H9 (cell line): ENCODE data around the gene IL10RA. TPM values are rescaled to one million over a fixed set of nuclear protein-coding genes. Genes with fewer than 3 reads are reported as not detected.

Experiments
- DNase-seq: peaks from one replicate; pipeline ENCODE4 v3.0.0-alpha.2; 2017
- H2AFZ ChIP-seq: one replicate; pipeline ENCODE4 v1.6.1; 2013; ENCODE audit warnings: mild to moderate bottlenecking, low read length, control low read depth, moderate library complexity
- H2AK5ac ChIP-seq: 2 replicates; pipeline ENCODE4 v1.6.1; 2013; ENCODE audit warnings: low read length, control low read depth, mixed read lengths; ENCODE audit not compliant: insufficient read length
- H2BK120ac ChIP-seq: one replicate; pipeline ENCODE4 v1.6.1; 2013; ENCODE audit warnings: low read depth, mild to moderate bottlenecking, low read length, control low read depth, inconsistent platforms; ENCODE audit not compliant: poor library complexity, severe bottlenecking
- H2BK12ac ChIP-seq: 2 replicates; pipeline ENCODE4 v1.6.1; 2013; ENCODE audit warnings: low read length, control low read depth, mixed read lengths, low read depth; ENCODE audit not compliant: insufficient read length
- H2BK15ac ChIP-seq: 2 replicates; pipeline ENCODE4 v1.6.1; 2013; ENCODE audit warnings: low read depth, low read length, control low read depth
- H2BK20ac ChIP-seq: one replicate; pipeline ENCODE4 v1.6.1; 2013; ENCODE audit warnings: low read depth, mild to moderate bottlenecking, low read length, control low read depth, inconsistent platforms; ENCODE audit not compliant: poor library complexity, severe bottlenecking
- H2BK5ac ChIP-seq: 2 replicates; pipeline ENCODE4 v1.6.1; 2013; ENCODE audit warnings: low read length, control low read depth, mixed read lengths; ENCODE audit not compliant: insufficient read length
- H3K14ac ChIP-seq: 2 replicates; pipeline ENCODE4 v1.6.1; 2013; ENCODE audit warnings: low read length, control low read depth; ENCODE audit not compliant: insufficient read depth
- H3K18ac ChIP-seq: 2 replicates; pipeline ENCODE4 v1.6.1; 2013; ENCODE audit warnings: low read depth, mild to moderate bottlenecking, mixed read lengths, low read length, control low read depth; ENCODE audit not compliant: insufficient read length
- H3K23ac ChIP-seq: 2 replicates; pipeline ENCODE4 v1.6.1; 2013; ENCODE audit warnings: low read length, control low read depth, mixed read lengths, low read depth; ENCODE audit not compliant: insufficient read length
- H3K23me2 ChIP-seq: 2 replicates; pipeline ENCODE4 v1.6.1; 2013; ENCODE audit warnings: low read depth, mild to moderate bottlenecking, mixed read lengths, low read length, control low read depth; ENCODE audit not compliant: insufficient read length, poor library complexity, severe bottlenecking
- H3K27ac ChIP-seq: 2 replicates; pipeline ENCODE4 v1.5.1; 2013; ENCODE audit warnings: low read length, control low read depth, mixed read lengths, low read depth; ENCODE audit not compliant: insufficient read length
- H3K27me3 ChIP-seq: 2 replicates; pipeline ENCODE4 v1.6.1; 2013; ENCODE audit warnings: low read length, control low read depth, inconsistent platforms; ENCODE audit not compliant: insufficient read depth
- H3K4ac ChIP-seq: 2 replicates; pipeline ENCODE4 v1.6.1; 2013; ENCODE audit warnings: low read depth, mild to moderate bottlenecking, control low read depth, inconsistent platforms, low read length, moderate library complexity
- H3K4me1 ChIP-seq: 2 replicates; pipeline ENCODE4 v1.6.1; 2013; ENCODE audit warnings: low read length, control low read depth, inconsistent platforms; ENCODE audit not compliant: insufficient read depth
- H3K4me2 ChIP-seq: 2 replicates; pipeline ENCODE4 v1.6.1; 2013; ENCODE audit warnings: low read length, control low read depth, mixed read lengths; ENCODE audit not compliant: insufficient read length, insufficient read depth
- H3K56ac ChIP-seq: 2 replicates; pipeline ENCODE4 v1.6.1; 2013; ENCODE audit warnings: low read depth, mild to moderate bottlenecking, mixed read lengths, low read length, control low read depth; ENCODE audit not compliant: insufficient read length
- H3K79me1 ChIP-seq: 2 replicates; pipeline ENCODE4 v1.6.1; 2013; ENCODE audit warnings: low read depth, mild to moderate bottlenecking, moderate library complexity, low read length, control low read depth, inconsistent platforms; ENCODE audit not compliant: insufficient read depth, poor library complexity, severe bottlenecking
- H3K79me2 ChIP-seq: 2 replicates; pipeline ENCODE4 v1.6.1; 2013; ENCODE audit warnings: low read length, control low read depth, inconsistent platforms; ENCODE audit not compliant: insufficient read depth
- H3K9ac ChIP-seq: 2 replicates; pipeline ENCODE4 v1.6.1; 2013; ENCODE audit warnings: low read length, control low read depth, mixed read lengths; ENCODE audit not compliant: insufficient read length; ENCODE audit errors: extremely low read depth
- H3K9me3 ChIP-seq: one replicate; pipeline ENCODE4 v1.6.1; 2013; ENCODE audit warnings: low read depth, low read length, inconsistent platforms; ENCODE audit not compliant: control insufficient read depth
- H3T11ph ChIP-seq: one replicate; pipeline ENCODE4 v1.6.1; 2013; ENCODE audit warnings: mild to moderate bottlenecking, low read length, control low read depth, inconsistent platforms
- H4K20me1 ChIP-seq: one replicate; pipeline ENCODE4 v1.6.1; 2013; ENCODE audit not compliant: control insufficient read depth, insufficient read length, insufficient read depth
- H4K5ac ChIP-seq: 2 replicates; pipeline ENCODE4 v1.6.1; 2013; ENCODE audit warnings: low read depth, mild to moderate bottlenecking, mixed read lengths, low read length, control low read depth; ENCODE audit not compliant: insufficient read length
- H4K8ac ChIP-seq: replicated peaks from 2 replicates; pipeline ENCODE4 v1.6.1; 2013; ENCODE audit warnings: low read length, control low read depth, mixed read lengths, low read depth; ENCODE audit not compliant: insufficient read length
- H4K91ac ChIP-seq: 2 replicates; pipeline ENCODE4 v1.6.1; 2013; ENCODE audit warnings: low read depth, mild to moderate bottlenecking, moderate library complexity, mixed read lengths, low read length, control low read depth; ENCODE audit not compliant: insufficient read length
- H3K27ac Mint-ChIP-seq, 3 experiments: 2 replicates in 2 of 3; 3 replicates in 1 of 3; pipeline ENCODE4 v1.8.0; 2020 to 2021; ENCODE audit warnings: mixed read lengths in 3 of 3, mild to moderate bottlenecking in 1 of 3, moderate library complexity in 1 of 3
- H3K27me3 Mint-ChIP-seq: 2 replicates; pipeline ENCODE4 v1.8.0; 2021; ENCODE audit warnings: low read depth, mild to moderate bottlenecking, moderate library complexity, mixed read lengths
- H3K36me3 Mint-ChIP-seq, 3 experiments: 2 replicates in 2 of 3; 3 replicates in 1 of 3; pipeline ENCODE4 v1.8.0; 2020 to 2021; ENCODE audit warnings: low read depth in 3 of 3, mixed read lengths in 3 of 3; ENCODE audit not compliant: insufficient read depth in 1 of 3
- H3K4me1 Mint-ChIP-seq, 2 experiments: 2 replicates each; pipeline ENCODE4 v1.8.0; 2020; ENCODE audit warnings: mixed read lengths in 2 of 2
- H3K4me3 Mint-ChIP-seq, 2 experiments: 2 replicates in 1 of 2; 3 replicates in 1 of 2; pipeline ENCODE4 v1.8.0; 2020 to 2021; ENCODE audit warnings: mild to moderate bottlenecking in 2 of 2, mixed read lengths in 2 of 2, moderate library complexity in 1 of 2
- H3K9me3 Mint-ChIP-seq, 2 experiments: 2 replicates in 1 of 2; 3 replicates in 1 of 2; pipeline ENCODE4 v1.8.0; 2020; ENCODE audit warnings: mild to moderate bottlenecking in 2 of 2, mixed read lengths in 2 of 2, moderate library complexity in 1 of 2
- WGBS: extraction: QIAGEN DNeasy Blood & Tissue Kit; methylation state at CpG from one replicate; pipeline ENCODE4 v1.1.7; 2013; ENCODE audit warnings: missing lambda C conversion rate, low lambda C conversion rate, mixed read lengths; ENCODE audit not compliant: insufficient read length; ENCODE audit errors: extremely low coverage; 5-methylcytosine and 5-hydroxymethylcytosine counted together
- total RNA-seq: library from RNA; stranded (reverse); gene quantifications from 2 replicates; pipeline ENCODE4 v1.2.1, GENCODE V29; 2021
- TF ChIP-seq, protein P1 (sequence below): fragments of 200-600 bp; sonication (generic); conservative IDR thresholded peaks from 3 replicates; pipeline ENCODE4 v1.8.0; 2021; ENCODE audit warnings: antibody characterized with exemption, mild to moderate bottlenecking

IL10RA gene
- total RNA-seq, 1 experiment from 2014 or later = not detected

DNA sequence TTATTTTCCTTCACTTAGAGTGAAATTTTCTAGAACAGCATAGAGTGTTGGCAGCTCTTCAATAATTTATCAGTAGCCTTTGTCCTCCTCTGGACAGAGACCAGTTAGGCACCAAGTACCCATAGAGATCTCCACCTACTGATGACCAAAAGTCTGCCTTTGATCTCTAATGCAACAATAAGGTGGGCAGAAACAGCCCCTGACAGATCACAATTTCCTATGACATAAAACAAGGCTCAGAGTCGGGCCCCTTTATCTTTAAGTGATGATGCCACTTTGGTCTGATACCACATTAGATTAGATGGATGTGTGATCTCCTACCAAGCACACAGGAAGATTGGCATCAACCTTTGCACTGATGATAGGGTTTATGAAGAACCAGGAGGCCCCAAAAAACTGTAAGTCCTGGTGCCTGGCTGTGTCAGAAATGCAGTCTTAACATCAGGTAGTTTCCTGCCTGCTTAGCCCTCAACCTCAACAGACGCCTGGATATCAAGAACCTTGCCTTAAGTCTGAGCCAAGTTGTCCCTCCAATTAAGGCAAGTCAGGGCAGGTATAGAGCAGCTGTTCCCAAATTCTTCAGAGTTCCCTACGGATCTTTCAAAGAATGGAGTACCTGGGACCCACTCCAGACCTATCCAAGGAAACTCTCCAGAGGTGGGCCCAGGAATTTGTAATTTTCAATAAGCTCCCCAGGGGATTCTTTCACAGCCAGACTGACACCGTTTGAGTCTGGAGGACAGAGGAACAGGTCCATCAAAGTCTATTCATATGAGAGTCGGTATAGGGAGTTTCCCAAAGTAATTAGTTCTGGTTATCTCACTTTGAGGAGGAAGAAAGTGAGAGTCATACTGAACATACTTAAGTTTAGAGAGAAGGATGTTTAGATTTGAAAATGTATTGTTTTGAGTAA, 60.1 kb downstream of the IL10RA start:
- H2AFZ ChIP-seq = no peak overlapping the region

More for the DNA sequence above, 60.1 kb downstream of the IL10RA start:
- no peak overlapping the region for H2BK120ac ChIP-seq
- Mint-ChIP-seq H3K9me3 (no peaks in the 10 kb centered on the region), H3K27me3 (peaks cover 10% of the 10 kb centered on the region), H3K4me3 (no peak overlapping the region), H3K4me1 (0 out of 4 replicates have a peak, but pooled peaks cover 0 to 3% of the 10 kb centered on the region in 2 experiments), H3K36me3 (no peaks in the 10 kb centered on the region), H3K27ac (no peak overlapping the region)
- no peak overlapping the region for H2BK15ac ChIP-seq
- H2BK20ac ChIP-seq = no peak overlapping the region
- no peaks in the 10 kb centered on the region for H3K23me2 ChIP-seq
- no peak overlapping the region for H2BK12ac ChIP-seq
- TF ChIP-seq, protein P1, sequence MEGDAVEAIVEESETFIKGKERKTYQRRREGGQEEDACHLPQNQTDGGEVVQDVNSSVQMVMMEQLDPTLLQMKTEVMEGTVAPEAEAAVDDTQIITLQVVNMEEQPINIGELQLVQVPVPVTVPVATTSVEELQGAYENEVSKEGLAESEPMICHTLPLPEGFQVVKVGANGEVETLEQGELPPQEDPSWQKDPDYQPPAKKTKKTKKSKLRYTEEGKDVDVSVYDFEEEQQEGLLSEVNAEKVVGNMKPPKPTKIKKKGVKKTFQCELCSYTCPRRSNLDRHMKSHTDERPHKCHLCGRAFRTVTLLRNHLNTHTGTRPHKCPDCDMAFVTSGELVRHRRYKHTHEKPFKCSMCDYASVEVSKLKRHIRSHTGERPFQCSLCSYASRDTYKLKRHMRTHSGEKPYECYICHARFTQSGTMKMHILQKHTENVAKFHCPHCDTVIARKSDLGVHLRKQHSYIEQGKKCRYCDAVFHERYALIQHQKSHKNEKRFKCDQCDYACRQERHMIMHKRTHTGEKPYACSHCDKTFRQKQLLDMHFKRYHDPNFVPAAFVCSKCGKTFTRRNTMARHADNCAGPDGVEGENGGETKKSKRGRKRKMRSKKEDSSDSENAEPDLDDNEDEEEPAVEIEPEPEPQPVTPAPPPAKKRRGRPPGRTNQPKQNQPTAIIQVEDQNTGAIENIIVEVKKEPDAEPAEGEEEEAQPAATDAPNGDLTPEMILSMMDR = no peak
- no peak overlapping the region for H3K14ac ChIP-seq
- H3K9me3 ChIP-seq = no peaks in the 10 kb centered on the region
- no peaks in the 10 kb centered on the region for H3K79me1 ChIP-seq
- no peaks in the 10 kb centered on the region for H3K27me3 ChIP-seq
- no peaks in the 10 kb centered on the region for H4K20me1 ChIP-seq
- H3K4ac ChIP-seq = no peak overlapping the region
- no peak overlapping the region for H3K18ac ChIP-seq
- no peak overlapping the region for H2BK5ac ChIP-seq
- H4K5ac ChIP-seq = no peak overlapping the region
- no CpG with 5 or more reads among the region's 5 CpGs for WGBS
- H3T11ph ChIP-seq = no peak overlapping the region
- no peak overlapping the region for H3K23ac ChIP-seq
- H3K79me2 ChIP-seq = no peaks in the 10 kb centered on the region
- no peak for DNase-seq
- H3K56ac ChIP-seq = no peak overlapping the region
- H3K9ac ChIP-seq = no peak overlapping the region
- no peak overlapping the region for H4K8ac ChIP-seq
- H3K4me2 ChIP-seq = no peak overlapping the region
- H3K4me1 ChIP-seq = no peaks in the 10 kb centered on the region
- no peak overlapping the region for H3K27ac ChIP-seq
- no peak overlapping the region for H2AK5ac ChIP-seq
- no peak overlapping the region for H4K91ac ChIP-seq
